ENCODE results near the gene ADCY3.

DNA sequence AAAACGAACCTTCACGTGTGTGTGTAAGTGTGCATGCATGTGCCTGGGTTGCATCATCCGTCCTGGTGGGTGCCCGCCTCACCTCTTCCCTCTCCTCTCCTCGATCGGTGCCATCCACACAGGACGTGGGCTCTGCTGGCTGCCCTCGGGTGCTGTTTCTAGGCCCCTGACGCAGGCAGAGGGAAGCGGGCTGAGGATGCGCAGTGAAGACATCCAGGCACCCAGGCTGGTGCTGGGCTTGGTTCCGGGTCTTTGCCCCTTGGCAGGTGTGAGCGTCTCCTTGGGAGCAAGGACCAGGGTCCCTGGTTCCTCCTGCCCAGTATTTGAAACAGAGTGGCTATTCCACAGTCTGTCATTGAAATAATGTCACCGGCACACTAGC is 6.2 kb upstream of the ADCY3 start:
- TF ChIP-seq, protein P1, sequence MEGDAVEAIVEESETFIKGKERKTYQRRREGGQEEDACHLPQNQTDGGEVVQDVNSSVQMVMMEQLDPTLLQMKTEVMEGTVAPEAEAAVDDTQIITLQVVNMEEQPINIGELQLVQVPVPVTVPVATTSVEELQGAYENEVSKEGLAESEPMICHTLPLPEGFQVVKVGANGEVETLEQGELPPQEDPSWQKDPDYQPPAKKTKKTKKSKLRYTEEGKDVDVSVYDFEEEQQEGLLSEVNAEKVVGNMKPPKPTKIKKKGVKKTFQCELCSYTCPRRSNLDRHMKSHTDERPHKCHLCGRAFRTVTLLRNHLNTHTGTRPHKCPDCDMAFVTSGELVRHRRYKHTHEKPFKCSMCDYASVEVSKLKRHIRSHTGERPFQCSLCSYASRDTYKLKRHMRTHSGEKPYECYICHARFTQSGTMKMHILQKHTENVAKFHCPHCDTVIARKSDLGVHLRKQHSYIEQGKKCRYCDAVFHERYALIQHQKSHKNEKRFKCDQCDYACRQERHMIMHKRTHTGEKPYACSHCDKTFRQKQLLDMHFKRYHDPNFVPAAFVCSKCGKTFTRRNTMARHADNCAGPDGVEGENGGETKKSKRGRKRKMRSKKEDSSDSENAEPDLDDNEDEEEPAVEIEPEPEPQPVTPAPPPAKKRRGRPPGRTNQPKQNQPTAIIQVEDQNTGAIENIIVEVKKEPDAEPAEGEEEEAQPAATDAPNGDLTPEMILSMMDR (IDR thresholded peaks at IDR 0.05 in 2 of 3, conservative IDR thresholded peaks at IDR 0.05 in 1 of 3; ENCODE audit: control insufficient read depth in 2 of 3, extremely low read depth in 1 of 3, insufficient read depth in 1 of 3, low read depth in 3 of 3, low read length in 3 of 3): no peak
- no peak for TF ChIP-seq CHD1 (IDR thresholded peaks at IDR 0.05; ENCODE audit: low read depth, low read length)
